Naive B cell (primary cell): ENCODE results near the gene CAVIN4. TPM values are rescaled to one million over a fixed set of nuclear protein-coding genes. Genes with fewer than 3 reads are reported as not detected.
A peak's percentile ranks its signal among the peaks of the same experiment; 100 is the strongest.

ENCODE experiments used
- ATAC-seq, 2 donors: fragments of 150-1000 bp; cut with Tn5 transposase; 2 replicates each; pipeline ENCODE4 v1.10.0; 2021; ENCODE audit warnings: low read depth in 2 of 2, mild to moderate bottlenecking in 2 of 2, moderate library complexity in 2 of 2
- DNase-seq: peaks from one replicate; pipeline ENCODE4 v3.0.0; 2022
- H3K27ac Mint-ChIP-seq, 6 donors: one replicate each; pipeline ENCODE4 v1.8.0; 2020 to 2022; ENCODE audit warnings: mild to moderate bottlenecking in 6 of 6, mixed read lengths in 6 of 6, moderate library complexity in 5 of 6, inconsistent platforms in 2 of 6
- H3K27me3 Mint-ChIP-seq, 3 donors: one replicate each; pipeline ENCODE4 v1.8.0; 2021 to 2022; ENCODE audit warnings: mixed read lengths in 3 of 3, mild to moderate bottlenecking in 1 of 3
- H3K36me3 Mint-ChIP-seq, 2 donors: one replicate each; pipeline ENCODE4 v1.8.0; 2020 to 2022; ENCODE audit warnings: mixed read lengths in 2 of 2, inconsistent platforms in 1 of 2, mild to moderate bottlenecking in 1 of 2
- H3K4me1 Mint-ChIP-seq, 3 donors: one replicate each; pipeline ENCODE4 v1.8.0; 2020 to 2022; ENCODE audit warnings: mixed read lengths in 3 of 3, inconsistent platforms in 1 of 3, mild to moderate bottlenecking in 1 of 3, moderate library complexity in 1 of 3
- H3K4me3 Mint-ChIP-seq, 8 donors: one replicate each; pipeline ENCODE4 v1.8.0; 2020 to 2022; ENCODE audit warnings: mild to moderate bottlenecking in 8 of 8, mixed read lengths in 8 of 8, moderate library complexity in 8 of 8, inconsistent platforms in 2 of 8
- H3K9me3 Mint-ChIP-seq, 7 donors: one replicate each; pipeline ENCODE4 v1.8.0; 2020 to 2022; ENCODE audit warnings: mixed read lengths in 7 of 7, mild to moderate bottlenecking in 5 of 7, inconsistent platforms in 2 of 7, moderate library complexity in 1 of 7
- polyA plus RNA-seq, 6 donors: library from polyadenylated mRNA; unstranded; fragments of 300-500 nt; fragmentation: Illumina TruSeq; gene quantifications; one replicate each; pipeline ENCODE4 v1.2.3, GENCODE V29; 2021; ENCODE audit warnings: low read depth in 6 of 6

CAVIN4 gene
- polyA plus RNA-seq, 6 donors from 2014 or later = not detected

DNA sequence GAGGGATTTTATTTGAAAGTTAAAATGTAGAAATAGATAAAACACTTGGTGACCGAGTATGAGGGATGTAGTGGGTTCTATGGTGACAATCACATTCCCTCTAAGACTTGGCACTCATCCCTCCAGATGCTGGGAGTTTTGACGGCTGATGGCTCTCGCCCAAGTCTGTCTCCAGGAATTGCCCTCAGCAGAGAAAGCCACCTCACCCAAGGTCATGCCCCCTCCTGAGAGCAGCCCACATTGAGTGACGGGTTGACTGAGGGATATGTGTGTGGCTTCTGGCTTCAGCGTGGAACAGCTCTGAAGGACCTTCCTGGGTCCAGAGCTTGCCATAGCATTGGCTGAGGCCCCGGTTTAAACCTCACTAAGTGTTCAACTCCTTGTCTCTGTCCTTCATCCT is 19.4 kb downstream of the CAVIN4 start:
- ATAC-seq = no peak
- H3K4me1 Mint-ChIP-seq = peaks cover 12 to 21% (median 20%) of the 10 kb centered on the region in 3 donors
- DNase-seq = no peak
- H3K9me3 Mint-ChIP-seq = peaks cover 0 to 3% (median 0%) of the 10 kb centered on the region in 7 donors
- H3K27ac Mint-ChIP-seq = peak overlapping the region in 1 of 6 donors; percentile 44
- peaks cover 0 to 8% (median 6%) of the 10 kb centered on the region in 3 donors for H3K27me3 Mint-ChIP-seq
- peak overlapping the region in 4 of 8 donors; percentile 1 to 92 (median 68) for H3K4me3 Mint-ChIP-seq
- H3K36me3 Mint-ChIP-seq = no peaks in the 10 kb centered on the region

DNA sequence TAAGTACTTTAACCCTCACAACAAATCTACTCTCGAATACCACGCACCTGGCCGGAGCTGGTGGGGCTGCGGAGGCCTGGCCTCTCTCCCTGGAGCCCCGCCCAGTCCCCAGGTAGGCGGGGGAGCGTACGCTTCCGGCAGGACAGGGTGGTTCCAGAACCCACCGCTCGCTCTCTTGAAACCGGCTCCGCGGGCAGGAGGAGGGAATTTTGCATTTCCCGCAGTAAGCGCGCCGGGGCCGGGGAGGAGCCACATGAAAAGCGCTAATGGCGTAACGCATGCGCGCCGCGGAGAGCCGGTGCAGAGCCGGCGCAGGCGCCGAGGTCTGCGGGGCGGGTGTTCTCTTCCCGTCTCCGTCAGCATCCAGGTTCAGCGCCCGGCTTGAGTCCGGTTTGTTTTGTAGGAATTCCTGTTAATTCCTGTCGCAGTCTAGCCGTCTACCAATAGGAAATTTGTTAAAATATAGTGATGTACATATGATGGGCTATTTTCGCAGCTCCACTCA is 20.8 kb downstream of the CAVIN4 start:
- H3K27ac Mint-ChIP-seq = peak overlapping the region in 5 of 6 donors; percentile 0 to 71 (median 28)

DNA sequence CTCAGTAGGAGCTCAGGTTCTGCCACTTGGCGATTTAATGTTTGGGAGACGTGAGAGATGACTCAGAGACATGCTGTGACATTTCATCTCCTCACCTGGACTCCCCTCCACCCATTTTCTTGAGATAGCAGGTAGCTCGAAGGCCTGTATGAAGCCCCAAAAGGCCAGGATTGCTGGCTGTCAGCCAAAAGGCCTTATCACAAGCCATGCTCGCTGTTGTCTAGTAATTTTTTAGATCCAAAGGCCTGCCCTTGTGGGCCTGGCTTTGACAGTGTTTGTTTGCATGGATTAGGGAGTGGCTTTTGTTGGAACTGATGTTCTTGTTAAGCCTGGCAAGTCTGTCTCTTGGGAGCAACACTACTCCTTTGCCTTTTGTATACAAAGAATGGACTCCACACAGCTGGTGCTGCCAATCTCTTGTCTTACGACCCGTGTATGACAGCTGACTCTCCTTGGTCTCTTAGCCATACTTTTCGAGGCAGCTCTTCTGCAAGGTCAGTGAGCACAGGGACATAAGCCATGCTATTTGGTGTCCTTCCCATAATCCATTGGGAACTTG is 22.7 kb downstream of the CAVIN4 start:
- peaks cover 0 to 3% (median 0%) of the 10 kb centered on the region in 7 donors for H3K9me3 Mint-ChIP-seq
- H3K27ac Mint-ChIP-seq = no peak overlapping the region
- peaks cover 4 to 16% (median 8%) of the 10 kb centered on the region in 3 donors for H3K27me3 Mint-ChIP-seq
- H3K36me3 Mint-ChIP-seq = no peaks in the 10 kb centered on the region
- no peak for ATAC-seq
- H3K4me1 Mint-ChIP-seq = peaks cover 12 to 21% (median 19%) of the 10 kb centered on the region in 3 donors
- H3K4me3 Mint-ChIP-seq = peak overlapping the region in 2 of 8 donors; percentile 35 to 67
- DNase-seq = no peak

More for the DNA sequence above, 20.8 kb downstream of the CAVIN4 start:
- Mint-ChIP-seq H3K9me3 (peaks cover 0 to 3% (median 0%) of the 10 kb centered on the region in 7 donors), H3K27me3 (peaks cover 4 to 16% (median 8%) of the 10 kb centered on the region in 3 donors), H3K4me1 (peaks cover 12 to 21% (median 20%) of the 10 kb centered on the region in 3 donors), H3K4me3 (peak overlapping the region; percentile 54 to 92 (median 84)), H3K36me3 (no peaks in the 10 kb centered on the region)
- DNase-seq = peak; percentile 63
- peak; percentile 77 to 83 for ATAC-seq

DNA sequence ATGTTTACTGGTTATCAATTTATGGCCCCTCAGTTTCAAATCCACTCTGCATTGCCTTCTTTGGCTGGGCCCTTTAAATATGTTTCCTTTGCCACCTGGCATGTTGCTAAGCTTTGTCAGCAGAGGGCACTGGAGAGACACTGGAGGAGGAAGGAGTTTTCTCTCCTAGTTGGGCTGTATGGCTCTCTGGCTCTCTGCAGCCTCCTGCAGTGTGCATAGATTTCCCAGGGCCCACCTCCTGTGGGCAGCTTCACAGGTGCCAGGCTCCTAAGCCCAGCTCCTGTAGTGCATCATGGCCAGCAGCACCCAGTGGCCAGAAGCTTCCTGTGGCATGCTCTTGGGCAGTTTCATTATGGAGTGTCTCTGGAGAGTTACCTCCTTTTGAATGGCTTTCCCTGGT is 23.3 kb downstream of the CAVIN4 start:
- H3K9me3 Mint-ChIP-seq = peaks cover 0 to 3% (median 0%) of the 10 kb centered on the region in 7 donors
- H3K4me3 Mint-ChIP-seq = peak overlapping the region in 3 of 8 donors; percentile 40 to 67 (median 52)
- peaks cover 12 to 21% (median 14%) of the 10 kb centered on the region in 3 donors for H3K4me1 Mint-ChIP-seq
- ATAC-seq (no peak), DNase-seq (no peak)
- H3K27me3 Mint-ChIP-seq = peaks cover 4 to 16% (median 8%) of the 10 kb centered on the region in 3 donors
- H3K27ac Mint-ChIP-seq = no peak overlapping the region
- no peaks in the 10 kb centered on the region for H3K36me3 Mint-ChIP-seq

DNA sequence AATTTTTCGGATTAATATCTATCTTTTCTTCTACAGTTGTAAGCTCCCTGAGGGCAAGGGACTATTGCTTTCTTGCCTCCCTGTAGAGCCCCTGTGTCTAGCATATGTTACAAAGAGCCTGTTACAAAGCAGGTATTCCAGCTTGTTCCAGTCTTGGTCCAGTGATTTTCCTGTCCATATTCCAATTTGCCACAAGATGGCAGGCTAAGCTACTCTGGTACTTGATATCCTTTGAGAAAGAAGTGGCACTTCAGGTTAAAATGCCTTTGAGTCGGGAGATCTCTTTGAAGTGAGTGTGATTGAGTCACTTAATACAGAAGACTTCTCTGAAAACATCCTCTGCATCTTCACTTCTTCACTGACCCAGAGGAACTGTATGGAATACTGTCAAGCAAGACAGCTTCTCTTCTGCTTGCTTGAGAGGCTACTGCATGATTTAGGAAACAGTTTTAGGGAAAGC is 24.5 kb downstream of the CAVIN4 start:
- no peak overlapping the region for H3K4me3 Mint-ChIP-seq
- peaks cover 4 to 16% (median 8%) of the 10 kb centered on the region in 3 donors for H3K27me3 Mint-ChIP-seq
- H3K9me3 Mint-ChIP-seq = peaks cover 0 to 3% (median 0%) of the 10 kb centered on the region in 7 donors
- no peak for ATAC-seq
- H3K4me1 Mint-ChIP-seq = peaks cover 12 to 20% (median 14%) of the 10 kb centered on the region in 3 donors
- no peak for DNase-seq
- H3K27ac Mint-ChIP-seq = no peak overlapping the region
- H3K36me3 Mint-ChIP-seq = no peaks in the 10 kb centered on the region

DNA sequence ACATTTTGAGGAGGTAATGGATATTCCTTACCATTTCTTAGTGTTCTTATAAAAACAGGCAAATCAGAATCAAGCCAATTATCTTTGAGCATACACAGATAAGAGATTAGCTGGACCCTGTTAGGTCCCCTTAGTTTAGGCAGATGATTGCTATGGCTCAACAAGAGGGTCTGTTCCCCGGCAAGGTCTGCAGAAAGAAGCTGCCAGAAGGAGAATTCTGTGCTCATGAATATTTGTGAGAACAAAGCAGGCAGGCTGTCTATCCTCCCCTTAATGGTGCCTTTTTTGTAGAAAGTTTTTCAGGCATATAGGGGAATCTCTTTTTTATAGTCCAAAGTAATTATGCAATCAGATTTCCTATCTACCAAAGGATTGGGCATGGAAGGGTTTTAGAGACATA is 27.5 kb downstream of the CAVIN4 start:
- Mint-ChIP-seq H3K36me3 (no peaks in the 10 kb centered on the region), H3K27me3 (peaks cover 4 to 16% (median 8%) of the 10 kb centered on the region in 3 donors), H3K4me3 (no peak overlapping the region), H3K9me3 (peaks cover 0 to 3% (median 0%) of the 10 kb centered on the region in 7 donors), H3K27ac (no peak overlapping the region), H3K4me1 (no peaks in the 10 kb centered on the region)
- DNase-seq = no peak
- no peak for ATAC-seq

DNA sequence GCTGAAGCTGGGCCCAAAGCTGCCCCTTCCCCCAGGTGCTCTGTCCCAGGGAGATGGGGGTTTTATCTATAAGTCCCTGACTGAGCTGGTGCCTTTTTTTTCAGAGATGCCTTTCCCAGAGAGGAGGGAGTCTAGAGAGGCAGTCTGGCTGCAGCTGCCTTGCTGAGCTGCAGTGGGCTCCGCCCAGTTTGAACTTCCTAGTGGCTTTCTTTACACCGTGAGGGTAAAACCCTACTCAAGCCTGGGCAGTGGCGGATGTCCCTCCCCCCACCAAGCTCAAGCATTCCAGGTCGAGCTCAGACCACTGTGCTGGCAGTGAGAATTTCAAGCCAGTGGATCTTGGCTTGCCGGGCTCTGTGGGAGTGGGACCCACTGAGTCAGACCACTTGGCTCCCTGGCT is 41.3 kb downstream of the CAVIN4 start:
- Mint-ChIP-seq H3K27me3 (peaks cover 13 to 28% (median 16%) of the 10 kb centered on the region in 3 donors), H3K9me3 (peaks cover 7 to 34% (median 22%) of the 10 kb centered on the region in 7 donors), H3K4me3 (no peak overlapping the region), H3K27ac (no peak overlapping the region), H3K4me1 (no peaks in the 10 kb centered on the region), H3K36me3 (peaks cover 0 to 16% of the 10 kb centered on the region in 2 donors)
- ATAC-seq (no peak), DNase-seq (no peak)

DNA sequence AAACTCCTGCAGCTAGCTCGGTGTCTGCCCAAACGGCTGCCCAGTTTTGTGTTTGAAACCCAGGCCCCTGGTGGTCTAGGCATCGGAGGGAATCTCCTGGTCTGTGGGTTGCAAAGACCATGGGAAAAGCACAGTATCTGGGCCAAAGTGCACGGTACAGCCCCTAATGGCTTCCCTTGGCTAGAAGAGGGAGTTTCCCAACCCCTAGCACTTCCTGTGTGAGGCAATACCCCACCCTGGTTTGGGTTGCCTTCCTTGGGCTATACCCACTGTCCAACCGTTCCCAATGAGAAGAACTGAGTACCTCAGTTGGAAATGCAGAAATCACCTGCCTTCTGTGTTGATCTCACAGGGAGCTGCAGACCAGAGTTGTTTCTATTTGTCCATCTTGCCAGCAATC is 41.8 kb downstream of the CAVIN4 start:
- H3K9me3 Mint-ChIP-seq = peaks cover 7 to 34% (median 22%) of the 10 kb centered on the region in 7 donors
- peak overlapping the region in 1 of 8 donors; percentile 54 for H3K4me3 Mint-ChIP-seq
- H3K27ac Mint-ChIP-seq = no peak overlapping the region
- H3K27me3 Mint-ChIP-seq = peaks cover 13 to 28% (median 16%) of the 10 kb centered on the region in 3 donors
- H3K4me1 Mint-ChIP-seq = no peaks in the 10 kb centered on the region
- ATAC-seq = no peak
- peaks cover 0 to 16% of the 10 kb centered on the region in 2 donors for H3K36me3 Mint-ChIP-seq
- DNase-seq = no peak

DNA sequence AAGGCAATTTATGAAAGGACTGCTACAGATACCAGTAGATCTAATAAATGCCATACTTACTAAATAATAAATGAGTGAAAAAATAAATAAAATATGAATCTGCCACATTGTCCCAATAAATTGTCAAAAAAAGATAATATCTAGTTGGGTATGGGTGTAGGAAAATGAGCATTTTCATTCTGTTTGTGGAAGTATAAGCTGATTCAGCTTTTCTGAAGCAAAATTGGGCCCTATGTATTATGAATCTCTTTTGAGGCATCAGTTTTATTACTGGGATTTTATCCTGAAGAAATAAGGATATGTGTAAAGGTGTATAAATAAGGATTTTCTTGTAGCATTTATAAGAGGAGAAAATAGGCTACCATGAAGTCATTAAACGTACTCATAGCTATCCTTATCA is 46.1 kb downstream of the CAVIN4 start:
- Mint-ChIP-seq H3K4me1 (no peaks in the 10 kb centered on the region), H3K27ac (no peak overlapping the region), H3K27me3 (peaks cover 0 to 10% (median 10%) of the 10 kb centered on the region in 3 donors), H3K9me3 (peaks cover 4 to 17% (median 10%) of the 10 kb centered on the region in 7 donors), H3K4me3 (no peak overlapping the region), H3K36me3 (peaks cover 4 to 10% of the 10 kb centered on the region in 2 donors)
- no peak for ATAC-seq
- DNase-seq = no peak

DNA sequence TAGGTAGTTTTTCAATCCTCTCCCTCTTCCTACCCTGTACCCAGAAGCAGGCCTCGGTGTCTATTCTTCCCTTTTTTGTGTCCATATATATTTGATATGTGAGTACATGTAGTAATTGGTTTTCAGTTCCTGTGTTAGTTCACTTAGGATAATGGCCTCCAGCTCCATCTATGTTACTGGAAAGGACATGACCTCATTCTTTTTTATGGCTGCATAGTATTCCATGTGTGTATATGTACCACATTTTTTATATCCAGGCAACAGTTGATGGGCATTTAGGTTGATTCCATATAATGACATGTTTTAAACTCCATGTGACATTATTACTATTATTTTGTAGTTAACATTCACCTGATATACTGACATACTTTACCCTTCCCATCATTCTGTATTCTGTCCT is 49.1 kb downstream of the CAVIN4 start:
- Mint-ChIP-seq H3K4me1 (no peaks in the 10 kb centered on the region), H3K27me3 (peaks cover 3 to 21% (median 9%) of the 10 kb centered on the region in 3 donors), H3K36me3 (peaks cover 4 to 10% of the 10 kb centered on the region in 2 donors), H3K9me3 (peaks cover 4 to 18% (median 11%) of the 10 kb centered on the region in 7 donors), H3K27ac (no peak overlapping the region), H3K4me3 (no peak overlapping the region)
- DNase-seq (no peak), ATAC-seq (no peak)

DNA sequence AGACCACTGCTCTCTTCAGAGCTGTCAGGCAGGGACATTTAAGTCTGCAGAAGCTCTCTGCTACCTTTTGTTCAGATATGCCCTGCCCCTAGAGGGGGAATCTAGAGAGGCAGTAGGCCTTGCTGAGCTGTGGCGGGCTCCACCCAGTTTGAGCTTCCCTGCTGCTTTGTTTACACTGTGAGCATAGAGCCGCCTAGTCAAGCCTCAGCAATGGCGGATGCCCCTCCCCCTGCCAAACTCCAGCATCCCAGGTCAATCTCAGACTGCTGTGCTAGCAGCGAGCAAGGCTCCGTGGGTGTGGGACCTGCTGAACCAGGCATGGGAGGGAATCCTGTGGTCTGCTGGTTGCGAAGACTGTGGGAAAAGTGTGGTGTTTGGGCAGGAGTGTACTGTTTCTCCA is 59.9 kb downstream of the CAVIN4 start:
- Mint-ChIP-seq H3K27me3 (peaks cover 19 to 59% (median 28%) of the 10 kb centered on the region in 3 donors), H3K4me1 (no peaks in the 10 kb centered on the region), H3K27ac (no peak overlapping the region), H3K4me3 (no peak overlapping the region), H3K36me3 (peaks cover 0 to 13% of the 10 kb centered on the region in 2 donors), H3K9me3 (peaks cover 2 to 18% (median 14%) of the 10 kb centered on the region in 7 donors)
- DNase-seq (no peak), ATAC-seq (no peak)
